ENCODE data around the gene RDH12. TPM values are rescaled to one million over a fixed set of nuclear protein-coding genes. Genes with fewer than 3 reads are reported as not detected.

Gene RDH12
- total RNA-seq, 1 experiment from 2014 or later, result not detected

- Histone ChIP-seq H3K4me1 (ENCODE audit: low read length) (peaks cover 14% of the 10 kb centered on the region), H3K9ac (ENCODE audit: low read length) (no peak overlapping the region), H3K27me3 (ENCODE audit: low read length) (no peaks in the 10 kb centered on the region), H3K9me3 (ENCODE audit: low read length) (no peaks in the 10 kb centered on the region), H3K27ac (ENCODE audit: low read length) (no peak overlapping the region), H2AFZ (ENCODE audit: low read length) (no peak overlapping the region), H3K9me2 (replicated peaks; ENCODE audit: insufficient read depth, low read length) (no peaks in the 10 kb centered on the region), H4K20me1 (ENCODE audit: insufficient read depth, low read depth, low read length) (no peaks in the 10 kb centered on the region), H3K36me3 (ENCODE audit: insufficient read depth, low read length) (peaks cover 40% of the 10 kb centered on the region; the same call in 1 of the 2 replicates), H3K79me2 (ENCODE audit: low read length) (no peaks in the 10 kb centered on the region), H3K4me2 (ENCODE audit: low read depth, low read length, poor library complexity, severe bottlenecking) (no peak overlapping the region), H3K4me3 (ENCODE audit: low read length) (no peak overlapping the region)
- no peak for DNase-seq
These were observed 61.6 kb downstream of the RDH12 start for GRCh38 chr14:67763158-67763822.

- Histone ChIP-seq H2AFZ (ENCODE audit: low read length) (no peak overlapping the region), H3K9me3 (ENCODE audit: low read length) (no peaks in the 10 kb centered on the region), H4K20me1 (ENCODE audit: insufficient read depth, low read depth, low read length) (no peaks in the 10 kb centered on the region), H3K9ac (ENCODE audit: low read length) (no peak overlapping the region), H3K27ac (ENCODE audit: low read length) (no peak overlapping the region), H3K79me2 (ENCODE audit: low read length) (no peaks in the 10 kb centered on the region), H3K4me2 (ENCODE audit: low read depth, low read length, poor library complexity, severe bottlenecking) (no peak overlapping the region), H3K36me3 (ENCODE audit: insufficient read depth, low read length) (peaks cover 48% of the 10 kb centered on the region; the same call in 1 of the 2 replicates), H3K9me2 (replicated peaks; ENCODE audit: insufficient read depth, low read length) (no peaks in the 10 kb centered on the region), H3K4me1 (ENCODE audit: low read length) (peaks cover 14% of the 10 kb centered on the region), H3K4me3 (ENCODE audit: low read length) (no peak overlapping the region), H3K27me3 (ENCODE audit: low read length) (no peaks in the 10 kb centered on the region)
- no peak for DNase-seq
These were observed 62.8 kb downstream of the RDH12 start for GRCh38 chr14:67764496-67764895.

GRCh38 chr14:67765192-67765834 lies 63.6 kb downstream of the RDH12 start:
- no peaks in the 10 kb centered on the region for H4K20me1 ChIP-seq (ENCODE audit: insufficient read depth, low read depth, low read length)
- no peak overlapping the region for H3K9ac ChIP-seq (ENCODE audit: low read length)
- no peaks in the 10 kb centered on the region for H3K79me2 ChIP-seq (ENCODE audit: low read length)
- peaks cover 14% of the 10 kb centered on the region for H3K4me1 ChIP-seq (ENCODE audit: low read length)
- no peak overlapping the region for H2AFZ ChIP-seq (ENCODE audit: low read length)
- H3K9me2 ChIP-seq (replicated peaks; ENCODE audit: insufficient read depth, low read length), result no peaks in the 10 kb centered on the region
- H3K9me3 ChIP-seq (ENCODE audit: low read length), result no peaks in the 10 kb centered on the region
- H3K27me3 ChIP-seq (ENCODE audit: low read length), result no peaks in the 10 kb centered on the region
- no peak overlapping the region for H3K27ac ChIP-seq (ENCODE audit: low read length)
- H3K36me3 ChIP-seq (ENCODE audit: insufficient read depth, low read length), result peaks cover 40% of the 10 kb centered on the region; the same call in 1 of the 2 replicates
- H3K4me2 ChIP-seq (ENCODE audit: low read depth, low read length, poor library complexity, severe bottlenecking), result no peak overlapping the region
- H3K4me3 ChIP-seq (ENCODE audit: low read length), result no peak overlapping the region
- no peak for DNase-seq

GRCh38 chr14:67766035-67766680 lies 64.5 kb downstream of the RDH12 start:
- Histone ChIP-seq H3K4me3 (ENCODE audit: low read length) (no peak overlapping the region), H3K4me2 (ENCODE audit: low read depth, low read length, poor library complexity, severe bottlenecking) (no peak overlapping the region), H3K36me3 (ENCODE audit: insufficient read depth, low read length) (peaks cover 42% of the 10 kb centered on the region; the same call in 1 of the 2 replicates), H3K79me2 (ENCODE audit: low read length) (no peaks in the 10 kb centered on the region), H3K9me3 (ENCODE audit: low read length) (no peaks in the 10 kb centered on the region), H3K9me2 (replicated peaks; ENCODE audit: insufficient read depth, low read length) (no peaks in the 10 kb centered on the region), H4K20me1 (ENCODE audit: insufficient read depth, low read depth, low read length) (no peaks in the 10 kb centered on the region), H3K27ac (ENCODE audit: low read length) (no peak overlapping the region), H3K4me1 (ENCODE audit: low read length) (peaks cover 14% of the 10 kb centered on the region), H2AFZ (ENCODE audit: low read length) (no peak overlapping the region), H3K27me3 (ENCODE audit: low read length) (no peaks in the 10 kb centered on the region), H3K9ac (ENCODE audit: low read length) (no peak overlapping the region)
- peak; percentile 77 for DNase-seq

GRCh38 chr14:67768219-67768618 lies 66.5 kb downstream of the RDH12 start:
- DNase-seq, result no peak
- no peaks in the 10 kb centered on the region for H3K27me3 ChIP-seq (ENCODE audit: low read length)
- no peaks in the 10 kb centered on the region for H3K9me2 ChIP-seq (replicated peaks; ENCODE audit: insufficient read depth, low read length)
- H3K4me1 ChIP-seq (ENCODE audit: low read length), result peaks cover 14% of the 10 kb centered on the region
- no peaks in the 10 kb centered on the region for H4K20me1 ChIP-seq (ENCODE audit: insufficient read depth, low read depth, low read length)
- peaks cover 61% of the 10 kb centered on the region for H3K36me3 ChIP-seq (ENCODE audit: insufficient read depth, low read length)
- H3K4me2 ChIP-seq (ENCODE audit: low read depth, low read length, poor library complexity, severe bottlenecking), result no peak overlapping the region
- H3K9ac ChIP-seq (ENCODE audit: low read length), result no peak overlapping the region
- H2AFZ ChIP-seq (ENCODE audit: low read length), result no peak overlapping the region
- no peak overlapping the region for H3K27ac ChIP-seq (ENCODE audit: low read length)
- H3K4me3 ChIP-seq (ENCODE audit: low read length), result no peak overlapping the region
- H3K79me2 ChIP-seq (ENCODE audit: low read length), result no peaks in the 10 kb centered on the region
- H3K9me3 ChIP-seq (ENCODE audit: low read length), result no peaks in the 10 kb centered on the region

GRCh38 chr14:67773844-67774377 lies 72.2 kb downstream of the RDH12 start:
- no peak overlapping the region for H3K4me3 ChIP-seq (ENCODE audit: low read length)
- H3K27me3 ChIP-seq (ENCODE audit: low read length), result no peaks in the 10 kb centered on the region
- no peak for DNase-seq
- H3K9ac ChIP-seq (ENCODE audit: low read length), result no peak overlapping the region
- no peaks in the 10 kb centered on the region for H3K79me2 ChIP-seq (ENCODE audit: low read length)
- H4K20me1 ChIP-seq (ENCODE audit: insufficient read depth, low read depth, low read length), result no peaks in the 10 kb centered on the region
- H3K9me3 ChIP-seq (ENCODE audit: low read length), result no peaks in the 10 kb centered on the region
- no peak overlapping the region for H3K27ac ChIP-seq (ENCODE audit: low read length)
- H3K36me3 ChIP-seq (ENCODE audit: insufficient read depth, low read length), result peaks cover 62% of the 10 kb centered on the region
- no peaks in the 10 kb centered on the region for H3K9me2 ChIP-seq (replicated peaks; ENCODE audit: insufficient read depth, low read length)
- H3K4me2 ChIP-seq (ENCODE audit: low read depth, low read length, poor library complexity, severe bottlenecking), result no peak overlapping the region
- H3K4me1 ChIP-seq (ENCODE audit: low read length), result no peaks in the 10 kb centered on the region
- no peak overlapping the region for H2AFZ ChIP-seq (ENCODE audit: low read length)

GRCh38 chr14:67776653-67777322 lies 75.1 kb downstream of the RDH12 start:
- Histone ChIP-seq H3K9ac (ENCODE audit: low read length) (no peak overlapping the region), H3K79me2 (ENCODE audit: low read length) (no peaks in the 10 kb centered on the region), H3K9me2 (replicated peaks; ENCODE audit: insufficient read depth, low read length) (no peaks in the 10 kb centered on the region), H3K36me3 (ENCODE audit: insufficient read depth, low read length) (peaks cover 61% of the 10 kb centered on the region), H4K20me1 (ENCODE audit: insufficient read depth, low read depth, low read length) (no peaks in the 10 kb centered on the region), H3K4me1 (ENCODE audit: low read length) (no peaks in the 10 kb centered on the region), H3K4me3 (ENCODE audit: low read length) (no peak overlapping the region), H3K27ac (ENCODE audit: low read length) (no peak overlapping the region), H3K27me3 (ENCODE audit: low read length) (no peaks in the 10 kb centered on the region), H3K9me3 (ENCODE audit: low read length) (no peaks in the 10 kb centered on the region), H2AFZ (ENCODE audit: low read length) (no peak overlapping the region), H3K4me2 (ENCODE audit: low read depth, low read length, poor library complexity, severe bottlenecking) (no peak overlapping the region)
- DNase-seq, result no peak

- no peaks in the 10 kb centered on the region for H3K79me2 ChIP-seq (ENCODE audit: low read length)
These were observed 77.1 kb downstream of the RDH12 start for GRCh38 chr14:67778792-67779191.

More at GRCh38 chr14:67778792-67779191, 77.1 kb downstream of the RDH12 start:
- Histone ChIP-seq H3K9ac (ENCODE audit: low read length) (no peak overlapping the region), H3K4me1 (ENCODE audit: low read length) (no peaks in the 10 kb centered on the region), H3K9me3 (ENCODE audit: low read length) (no peaks in the 10 kb centered on the region), H2AFZ (ENCODE audit: low read length) (no peak overlapping the region), H3K9me2 (replicated peaks; ENCODE audit: insufficient read depth, low read length) (no peaks in the 10 kb centered on the region), H3K27me3 (ENCODE audit: low read length) (no peaks in the 10 kb centered on the region), H3K4me3 (ENCODE audit: low read length) (no peak overlapping the region), H3K4me2 (ENCODE audit: low read depth, low read length, poor library complexity, severe bottlenecking) (no peak overlapping the region), H4K20me1 (ENCODE audit: insufficient read depth, low read depth, low read length) (no peaks in the 10 kb centered on the region), H3K36me3 (ENCODE audit: insufficient read depth, low read length) (peaks cover 51% of the 10 kb centered on the region), H3K27ac (ENCODE audit: low read length) (no peak overlapping the region)
- DNase-seq, result no peak

Data from Karpas-422 (cell line).